ENCODE data around the gene PML.

PML gene

DNA sequence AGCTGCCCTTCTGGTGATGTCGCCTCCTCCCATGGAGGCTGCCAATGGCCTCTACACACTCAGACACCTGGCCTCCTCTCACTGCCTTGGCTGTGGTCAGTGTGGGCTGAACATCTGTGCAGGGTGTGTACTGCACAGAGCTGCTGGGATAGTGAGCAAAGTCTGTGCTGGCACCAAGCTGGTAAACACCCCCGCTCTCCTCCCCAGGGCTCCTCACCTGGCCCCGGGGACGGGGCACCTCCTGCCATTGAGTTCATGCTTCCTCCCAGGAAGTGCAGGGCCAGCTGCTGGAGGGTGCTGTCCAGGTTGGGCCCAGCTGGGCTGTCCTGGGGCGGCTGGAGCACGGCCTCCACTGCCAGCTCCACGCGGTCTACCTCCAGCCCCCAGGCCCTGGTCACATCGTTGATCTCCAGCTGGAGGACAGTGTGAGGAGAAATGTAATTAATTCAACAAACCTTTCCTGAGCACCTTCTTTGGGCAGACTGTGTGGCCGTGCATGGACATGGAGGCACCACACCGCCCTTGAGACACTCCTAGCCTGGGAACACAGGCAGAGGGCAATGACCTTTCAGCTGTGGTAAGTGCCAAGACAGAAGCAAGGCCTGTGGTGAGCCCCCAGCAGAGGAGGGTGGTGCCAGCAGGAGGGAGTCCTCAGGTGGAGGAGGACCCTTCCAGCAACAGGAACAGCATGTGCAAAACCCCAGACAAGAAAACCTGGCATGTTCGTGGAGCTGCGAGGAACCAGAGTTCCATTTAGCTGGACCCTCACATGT is 9.2 kb upstream of the PML start:
- DNase-seq (ENCODE audit: low read depth in 2 of 2), result no peak

DNA sequence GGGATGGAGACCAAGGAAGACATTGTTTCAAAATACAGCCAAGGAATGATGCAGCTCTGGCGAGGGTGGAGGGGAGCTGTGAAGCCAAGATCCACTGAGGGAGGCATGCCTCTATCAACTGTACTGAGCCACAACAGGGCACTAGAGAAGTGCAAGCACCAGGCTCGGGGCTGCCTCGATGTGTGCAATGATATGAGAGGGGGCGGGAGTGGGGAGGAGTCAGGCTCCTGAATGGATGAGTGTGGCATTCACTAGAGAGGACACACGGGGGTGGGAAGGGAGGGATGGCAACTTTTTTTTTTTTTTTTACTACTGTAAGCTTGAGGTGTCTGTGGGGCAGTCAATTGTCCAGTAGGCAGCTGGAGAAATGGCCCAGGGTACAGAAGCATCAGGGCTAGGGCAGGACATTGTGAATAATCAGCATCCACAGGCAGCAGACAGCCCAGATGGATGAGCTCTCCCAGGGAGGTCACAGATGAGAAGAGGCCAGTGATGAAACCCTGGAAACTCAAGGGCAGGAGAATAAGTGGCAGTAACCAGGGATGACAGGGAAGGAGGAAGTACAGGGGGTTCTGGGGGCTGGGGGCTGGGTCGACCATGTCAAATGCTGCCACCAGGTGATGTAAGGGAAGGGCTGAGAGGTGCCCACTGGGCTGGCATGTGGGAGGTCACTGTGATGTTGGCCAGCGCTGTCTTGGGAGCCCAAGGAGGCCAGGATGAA is 8.3 kb upstream of the PML start:
- DNase-seq (ENCODE audit: low read depth in 2 of 2), result no peak

DNA sequence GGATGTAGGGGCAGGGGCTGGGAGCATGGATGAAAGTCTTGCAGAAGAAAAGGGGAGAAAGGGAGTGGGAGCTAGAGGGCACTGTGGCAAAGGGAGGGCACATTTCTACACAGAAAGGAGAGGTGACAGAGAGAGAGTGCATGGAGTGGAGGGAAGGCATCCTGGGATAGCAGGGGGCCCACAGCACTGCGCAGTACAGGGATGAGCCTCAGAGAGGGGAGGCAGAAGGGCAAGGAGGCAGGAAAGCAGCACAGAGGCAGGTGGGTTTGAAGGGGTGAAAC is 7.8 kb upstream of the PML start:
- no peak for DNase-seq (ENCODE audit: low read depth in 2 of 2)

DNA sequence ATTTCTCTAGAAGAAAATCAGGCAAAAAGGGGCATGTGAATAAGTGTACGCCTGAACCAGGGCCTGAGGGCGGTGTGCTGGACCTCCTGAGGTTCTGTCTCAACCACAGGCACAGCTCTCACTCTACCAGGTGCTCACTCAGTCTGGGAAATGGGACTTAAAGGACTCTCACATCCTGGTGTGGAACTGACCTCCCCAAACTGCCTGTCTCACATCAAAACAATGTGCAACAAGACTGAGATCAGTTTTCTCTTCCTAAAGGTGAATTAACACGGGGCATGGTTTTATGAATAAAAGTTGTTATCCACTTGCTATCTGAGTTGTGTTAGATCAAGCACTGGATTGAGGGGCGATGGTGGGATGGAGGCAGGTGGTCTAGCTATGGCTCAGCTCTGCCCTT is 7.3 kb upstream of the PML start:
- no peak for DNase-seq (ENCODE audit: low read depth in 2 of 2)

DNA sequence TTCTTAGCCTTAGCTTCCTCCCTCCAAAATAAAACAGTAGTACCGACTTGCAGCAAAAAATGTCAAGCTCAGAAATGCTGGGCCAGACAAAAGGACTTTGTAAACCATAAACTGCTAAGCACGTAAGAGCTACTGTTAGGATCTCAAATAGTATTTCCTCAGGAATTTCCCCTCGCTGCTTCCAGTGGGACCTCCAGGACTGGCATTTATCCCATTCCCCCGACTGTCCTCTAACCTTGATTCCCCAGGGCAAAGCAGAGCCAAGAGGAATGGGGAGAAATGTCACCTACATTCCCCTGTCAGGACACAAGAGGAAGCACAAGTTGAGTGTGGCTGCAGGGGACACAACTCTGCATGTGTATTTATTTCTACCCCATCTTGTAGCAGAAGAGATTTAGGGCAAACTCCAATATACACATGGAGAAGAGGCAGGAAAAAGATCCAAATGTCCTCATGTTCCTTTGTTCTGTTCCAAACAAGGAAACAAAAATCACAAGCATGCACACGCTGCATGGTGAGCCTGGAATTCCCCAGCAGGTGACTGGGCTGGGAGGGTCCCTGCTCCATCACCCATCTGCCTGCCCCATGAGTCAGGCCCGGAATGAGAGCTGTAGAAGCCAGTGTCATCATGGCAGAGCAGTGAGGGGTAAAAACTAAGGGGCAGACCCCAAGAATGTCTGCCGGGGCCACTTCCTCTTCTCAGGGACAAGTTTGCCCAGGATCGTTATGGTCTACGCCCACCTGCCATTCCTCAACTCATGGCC is 6.7 kb upstream of the PML start:
- no peak for DNase-seq (ENCODE audit: low read depth in 2 of 2)

DNA sequence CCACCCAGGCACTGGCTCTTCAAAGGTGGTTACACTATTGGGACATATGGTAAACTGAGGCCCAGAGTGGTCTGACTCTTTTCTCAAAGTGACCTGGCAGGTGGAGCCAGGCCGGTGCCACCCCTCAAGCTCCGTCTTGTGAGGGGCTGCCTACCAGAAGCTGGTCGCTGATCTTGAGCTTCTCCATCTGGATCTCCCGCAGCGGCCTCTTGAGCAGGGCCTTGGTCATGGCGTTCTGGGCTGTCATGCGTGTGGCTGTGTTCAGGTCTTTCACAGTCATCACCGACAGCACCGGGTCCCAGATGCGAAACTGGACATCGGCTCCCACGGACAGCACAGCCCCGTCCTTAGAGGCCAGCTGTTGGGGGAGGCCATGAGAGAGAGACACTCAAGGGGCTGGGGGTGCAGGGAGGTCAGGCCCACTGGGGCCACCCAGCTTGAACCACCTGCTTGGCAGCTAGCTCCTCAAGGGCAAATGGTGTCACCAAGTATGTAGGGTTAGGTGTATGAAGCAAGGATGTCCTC is 6.0 kb upstream of the PML start:
- DNase-seq (ENCODE audit: low read depth in 2 of 2), result no peak

DNA sequence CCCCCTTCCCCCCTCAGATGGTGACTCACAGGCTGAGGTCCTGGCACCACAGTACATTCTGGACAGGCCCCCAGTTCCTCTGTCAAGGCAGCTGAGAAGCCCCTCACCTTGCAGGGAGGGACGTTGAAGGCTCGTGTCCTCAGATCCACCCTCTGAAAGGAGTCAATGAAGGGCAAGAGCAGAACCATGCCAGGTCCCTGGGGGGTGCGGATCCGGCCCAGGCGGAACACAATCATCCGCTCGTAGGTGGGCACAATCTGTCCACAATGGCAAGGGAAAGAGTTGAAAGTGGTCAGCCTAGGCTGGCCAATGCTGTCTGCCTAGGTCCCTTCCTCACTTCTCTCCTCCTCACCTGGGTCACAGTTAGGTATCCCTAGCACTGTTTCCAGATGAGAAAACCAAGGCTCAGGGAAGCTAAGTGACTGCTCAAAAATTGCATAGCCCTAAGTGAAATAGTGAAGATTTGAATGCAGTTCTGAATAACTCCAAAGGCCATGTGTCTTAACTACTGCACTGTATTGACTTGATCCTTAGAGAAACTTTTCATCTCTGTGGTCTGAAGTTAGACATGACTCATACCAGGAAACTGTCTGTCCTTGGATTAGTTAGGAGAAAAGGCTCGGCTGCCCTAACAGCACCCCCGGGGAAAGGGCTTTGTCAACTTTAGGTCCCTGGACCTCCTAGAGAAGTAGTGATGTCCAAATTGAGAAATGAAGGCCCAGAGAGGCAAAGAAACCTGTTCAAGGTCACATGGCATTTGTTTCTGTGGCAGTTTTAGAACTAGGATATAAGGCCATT is 5.3 kb upstream of the PML start:
- no peak for DNase-seq (ENCODE audit: low read depth in 2 of 2)

DNA sequence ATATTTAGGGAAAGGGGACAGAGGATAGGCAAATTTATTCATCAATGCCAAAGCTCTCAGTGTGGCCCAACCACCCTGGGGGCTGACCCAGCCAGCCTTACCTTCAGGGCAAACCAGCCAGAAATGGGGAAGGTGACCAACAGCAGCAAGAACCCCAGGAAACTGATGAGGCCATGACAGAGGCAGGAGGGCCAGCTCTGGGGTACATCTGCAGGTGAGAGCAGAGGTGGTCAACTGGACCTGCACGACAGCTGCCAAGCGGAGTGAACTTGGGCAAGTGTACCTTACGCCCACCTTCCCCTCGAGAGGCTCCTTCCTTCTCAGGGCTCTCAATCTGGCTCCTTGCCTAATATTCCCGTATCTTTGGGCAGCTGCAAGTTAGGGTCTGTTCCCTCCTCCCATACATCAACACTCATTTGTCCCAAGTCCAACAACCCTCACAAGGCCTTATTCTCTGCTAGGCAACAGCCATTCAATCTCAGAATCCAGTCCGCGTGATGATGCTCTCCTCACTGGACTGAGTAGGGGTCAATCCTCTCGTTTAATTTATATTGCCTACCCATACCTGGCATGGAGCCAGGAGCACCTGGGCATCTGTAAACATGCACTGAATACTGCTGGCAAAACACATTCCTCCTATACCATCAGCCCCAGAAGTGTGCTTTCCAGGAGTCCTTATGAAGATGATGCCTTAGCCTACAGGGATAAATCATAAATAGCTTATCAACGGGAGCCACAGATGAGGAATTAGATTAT is 4.1 kb upstream of the PML start:
- DNase-seq (ENCODE audit: low read depth in 2 of 2), result no peak

DNA sequence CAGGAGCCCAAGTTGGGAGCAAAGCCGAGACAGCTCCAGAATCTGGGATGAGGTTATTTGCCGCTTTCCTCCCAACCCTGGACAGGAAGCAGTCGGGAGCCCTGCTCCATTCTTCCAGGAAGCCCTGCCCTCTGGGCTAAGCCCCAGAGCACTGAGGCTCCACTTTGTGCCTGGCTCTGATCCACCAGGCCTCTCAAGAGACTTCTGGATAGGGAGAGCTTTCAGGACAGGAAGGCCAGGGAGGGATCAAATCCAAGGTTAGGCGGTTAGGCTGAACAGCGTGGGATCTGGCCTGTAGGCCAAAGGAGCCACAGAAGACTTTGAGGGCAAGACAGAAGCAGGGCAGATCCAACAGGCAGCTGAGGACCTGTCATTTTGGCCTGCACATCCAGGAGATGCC is 3.3 kb upstream of the PML start:
- DNase-seq (ENCODE audit: low read depth in 2 of 2), result no peak

DNA sequence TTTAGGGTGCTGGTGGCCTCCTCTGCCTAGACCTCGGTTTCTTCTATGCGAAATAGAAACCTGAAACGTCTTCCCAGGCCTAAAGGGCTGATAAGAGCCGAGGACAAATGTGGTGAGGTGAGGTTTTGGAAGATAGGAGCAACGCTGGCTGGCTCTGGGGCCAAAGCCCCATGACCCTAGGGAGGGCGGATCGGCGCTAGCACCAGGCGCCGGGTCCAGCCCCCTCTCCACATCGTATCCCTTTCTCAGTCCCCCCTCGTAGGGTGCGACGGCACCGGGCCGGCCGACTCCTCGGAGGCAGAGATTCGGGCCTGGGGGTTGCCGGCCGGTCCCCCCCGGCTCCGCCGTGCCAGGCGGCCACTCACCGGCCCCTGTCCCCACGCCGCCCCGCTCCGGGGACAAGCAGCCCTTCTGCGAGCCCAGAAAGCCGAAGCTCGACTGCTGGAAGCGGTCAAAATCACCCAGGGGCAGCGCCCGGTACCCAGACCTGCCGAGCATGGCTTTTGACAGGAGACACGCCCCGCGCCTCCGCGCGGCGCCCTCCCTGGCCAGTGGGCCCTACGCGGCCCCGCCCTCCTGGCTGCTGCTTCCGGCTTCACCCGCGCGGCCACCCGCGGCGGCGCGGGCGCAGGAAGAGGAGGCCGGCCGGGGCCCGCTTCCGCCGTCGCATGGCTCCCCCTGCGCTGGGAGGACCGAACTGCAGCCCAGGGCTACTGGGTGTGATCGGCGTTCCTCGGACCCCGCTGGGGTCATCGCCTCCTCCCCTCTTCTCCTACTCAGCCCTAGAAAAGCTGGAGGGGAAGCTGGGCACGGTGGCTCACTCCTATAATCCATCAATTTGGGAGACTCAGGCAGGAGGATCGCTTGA is 2.6 kb upstream of the PML start, which contains the start of gene STOML1:
TSS of gene STOML1 (minus strand) at position 570 of the 868 bp plus-strand sequence. CDS start at position 498, 72 bp downstream.
- DNase-seq (ENCODE audit: low read depth in 2 of 2), result peak; percentile 95 to 96

DNA sequence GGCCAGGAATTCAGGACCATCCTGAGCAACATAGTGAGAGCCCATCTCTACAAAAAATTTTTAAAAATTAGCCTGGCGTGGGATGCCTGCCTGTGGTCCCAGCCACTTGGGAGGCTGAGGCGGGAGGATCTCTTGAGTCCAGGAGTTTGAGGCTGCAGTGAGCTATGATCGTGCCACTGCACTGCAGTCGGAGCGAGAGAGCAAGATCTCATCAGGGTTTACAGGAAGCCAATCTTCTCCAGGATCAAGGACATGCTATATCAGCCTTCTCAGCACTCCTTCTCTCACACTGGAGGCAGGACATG is 2.0 kb upstream of the PML start:
- DNase-seq (ENCODE audit: low read depth in 2 of 2), result no peak

DNA sequence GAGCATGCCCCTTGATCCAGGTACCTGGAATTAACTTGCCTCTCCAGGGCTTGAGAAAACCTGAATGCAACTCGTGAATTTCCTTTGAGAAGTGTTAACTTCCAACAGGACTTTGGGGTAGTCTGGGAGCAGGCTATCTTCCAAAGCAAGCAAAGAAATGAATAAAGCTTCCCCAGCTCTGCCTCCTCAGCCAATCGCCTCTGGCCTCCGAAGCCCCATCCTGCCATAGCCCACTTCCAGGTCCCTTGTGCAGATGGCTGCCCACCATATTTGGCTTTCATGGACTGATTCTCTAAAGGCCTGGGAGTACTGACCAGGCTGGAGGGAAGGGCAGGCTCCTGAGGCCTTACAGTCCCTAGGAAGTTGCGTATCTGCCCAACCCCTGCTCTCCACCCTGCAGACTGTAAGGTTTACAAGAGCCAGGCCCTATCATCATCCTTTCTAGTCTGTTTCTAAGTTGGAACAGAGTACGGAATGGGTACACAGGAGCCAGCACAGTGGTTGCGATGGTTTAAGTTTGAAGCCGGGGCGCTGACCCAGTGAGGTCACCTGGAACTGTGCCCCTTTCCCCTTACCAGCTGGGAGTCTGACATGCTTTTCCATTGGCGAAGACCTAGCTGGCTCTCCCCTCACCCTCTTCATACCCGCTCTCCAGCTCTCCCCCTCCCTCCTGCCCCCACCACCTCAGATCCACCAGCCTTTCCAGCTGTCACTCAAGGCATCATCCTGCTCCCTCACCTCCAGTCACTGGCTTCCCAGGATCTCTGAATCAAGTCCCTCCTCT is 1.1 kb upstream of the PML start:
- DNase-seq (ENCODE audit: low read depth in 2 of 2), result no peak

DNA sequence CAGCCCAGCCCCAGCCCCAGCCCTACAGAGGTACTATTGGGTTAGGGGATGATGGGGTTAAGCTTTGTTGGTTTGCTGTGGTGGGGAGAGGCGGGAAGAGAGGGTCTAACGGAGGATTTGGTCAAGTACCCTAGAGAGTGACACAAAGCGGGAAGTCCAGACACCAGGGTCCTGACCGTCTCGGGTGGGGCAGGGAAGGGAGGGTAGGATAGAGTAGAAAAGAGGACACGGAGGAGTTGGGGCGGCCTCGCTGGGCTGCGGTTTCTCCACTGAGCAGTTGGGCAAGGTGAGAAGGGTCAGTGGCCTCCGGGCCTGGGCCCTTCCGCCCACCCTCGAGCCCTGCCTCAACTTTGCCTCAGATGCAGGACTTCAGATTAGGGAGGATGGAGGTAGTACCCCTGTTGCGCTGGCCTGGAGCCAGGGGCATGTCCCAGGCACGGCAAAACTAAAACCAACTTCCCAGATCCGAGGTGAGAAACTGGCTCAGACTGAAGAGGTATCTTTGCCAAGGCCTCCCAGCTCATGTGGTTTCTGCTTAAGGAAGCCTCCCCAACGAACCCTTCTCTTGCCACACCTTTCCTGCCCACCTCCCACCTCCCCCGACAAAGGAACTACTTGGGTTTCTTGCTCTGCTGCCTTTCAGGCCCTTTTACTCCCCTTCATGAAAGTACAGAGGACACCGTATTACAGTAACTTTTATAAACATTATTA is 551 bp downstream of the PML start:
- no peak for DNase-seq (ENCODE audit: low read depth in 2 of 2)

DNA sequence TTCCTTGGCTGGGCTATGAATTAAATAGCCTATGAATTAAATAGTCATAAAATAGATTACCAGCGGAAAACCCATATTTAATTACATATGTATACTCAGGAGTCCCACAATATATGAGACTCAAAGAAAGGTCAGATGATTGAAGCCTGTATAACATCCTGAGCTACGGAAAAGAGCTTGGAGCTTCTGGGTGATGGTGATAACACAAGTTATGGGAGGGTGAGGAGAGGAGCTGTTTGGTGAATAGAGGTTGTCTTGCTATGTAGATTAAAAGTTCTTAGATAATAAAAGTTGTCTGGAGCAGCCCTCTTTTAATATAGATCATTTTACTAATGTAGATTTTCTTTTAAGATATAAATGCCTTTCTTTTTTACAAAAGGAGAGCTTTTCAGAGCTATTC is 1.8 kb downstream of the PML start:
- no peak for DNase-seq (ENCODE audit: low read depth in 2 of 2)

DNA sequence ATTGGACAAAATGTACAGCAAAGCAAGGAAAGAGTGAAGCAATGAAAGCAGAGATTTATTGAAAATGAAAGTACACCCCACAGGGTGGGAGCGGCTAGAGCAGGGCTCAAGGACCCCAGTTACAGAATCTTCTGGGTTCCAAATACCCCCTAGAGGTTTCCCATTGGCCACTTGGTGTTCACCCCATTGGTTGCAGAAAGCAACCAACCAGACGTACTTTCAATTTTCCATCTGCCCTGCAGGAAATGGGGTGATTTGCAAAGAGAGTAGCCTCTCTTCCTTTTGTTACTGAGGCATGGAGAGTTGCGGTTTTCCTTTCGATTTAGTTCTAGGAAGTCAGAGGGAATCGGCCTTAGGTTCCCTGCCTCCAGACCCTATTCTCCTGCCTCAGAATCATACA is 2.4 kb downstream of the PML start:
- DNase-seq (ENCODE audit: low read depth in 2 of 2), result no peak

DNA sequence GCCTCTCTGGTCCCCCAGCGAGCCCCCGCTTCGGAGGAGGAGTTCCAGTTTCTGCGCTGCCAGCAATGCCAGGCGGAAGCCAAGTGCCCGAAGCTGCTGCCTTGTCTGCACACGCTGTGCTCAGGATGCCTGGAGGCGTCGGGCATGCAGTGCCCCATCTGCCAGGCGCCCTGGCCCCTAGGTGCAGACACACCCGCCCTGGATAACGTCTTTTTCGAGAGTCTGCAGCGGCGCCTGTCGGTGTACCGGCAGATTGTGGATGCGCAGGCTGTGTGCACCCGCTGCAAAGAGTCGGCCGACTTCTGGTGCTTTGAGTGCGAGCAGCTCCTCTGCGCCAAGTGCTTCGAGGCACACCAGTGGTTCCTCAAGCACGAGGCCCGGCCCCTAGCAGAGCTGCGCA is 3.5 kb downstream of the PML start:
- DNase-seq (ENCODE audit: low read depth in 2 of 2), result no peak

DNA sequence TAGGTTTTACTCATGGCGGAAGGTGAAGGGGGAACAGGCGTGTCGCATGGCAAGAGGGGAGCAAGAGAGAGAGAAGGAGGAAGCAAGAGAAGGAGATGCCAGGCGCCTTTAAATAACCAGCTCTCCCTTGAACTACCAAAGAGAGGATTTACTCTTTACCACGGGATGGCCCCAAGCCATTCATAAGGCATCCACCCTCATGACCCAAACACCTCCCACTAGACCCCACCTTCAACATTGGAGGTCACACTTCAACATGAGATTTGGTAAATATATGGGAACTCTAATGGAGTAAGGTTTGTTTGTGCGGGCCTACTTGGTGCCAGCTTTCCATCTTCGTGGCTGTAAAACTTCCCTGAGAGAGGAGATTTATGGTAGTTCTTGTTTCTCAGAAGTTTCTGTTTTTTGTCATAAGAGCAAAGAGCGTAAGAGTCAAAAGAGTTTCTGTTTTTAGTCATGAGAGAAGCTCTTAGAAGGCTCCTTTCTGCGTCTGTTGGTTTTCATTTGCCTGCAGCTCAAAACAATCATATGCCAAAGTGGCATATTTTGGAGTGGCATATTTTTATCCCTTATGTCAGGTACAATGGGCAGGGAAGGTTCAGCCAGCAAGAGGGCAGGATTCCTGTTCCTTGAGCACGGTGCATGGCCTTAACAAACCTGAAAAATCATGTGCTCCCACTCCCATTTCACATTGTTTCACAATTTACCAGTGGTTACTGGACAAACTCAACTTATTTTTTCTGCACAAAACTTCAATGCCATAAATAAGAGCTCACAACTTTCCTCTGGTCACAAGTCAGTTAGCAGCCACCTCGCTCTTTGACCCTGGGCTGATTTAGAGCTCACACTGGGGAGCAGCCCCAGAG is 12.5 kb downstream of the PML start:
- DNase-seq (ENCODE audit: low read depth in 2 of 2), result no peak

DNA sequence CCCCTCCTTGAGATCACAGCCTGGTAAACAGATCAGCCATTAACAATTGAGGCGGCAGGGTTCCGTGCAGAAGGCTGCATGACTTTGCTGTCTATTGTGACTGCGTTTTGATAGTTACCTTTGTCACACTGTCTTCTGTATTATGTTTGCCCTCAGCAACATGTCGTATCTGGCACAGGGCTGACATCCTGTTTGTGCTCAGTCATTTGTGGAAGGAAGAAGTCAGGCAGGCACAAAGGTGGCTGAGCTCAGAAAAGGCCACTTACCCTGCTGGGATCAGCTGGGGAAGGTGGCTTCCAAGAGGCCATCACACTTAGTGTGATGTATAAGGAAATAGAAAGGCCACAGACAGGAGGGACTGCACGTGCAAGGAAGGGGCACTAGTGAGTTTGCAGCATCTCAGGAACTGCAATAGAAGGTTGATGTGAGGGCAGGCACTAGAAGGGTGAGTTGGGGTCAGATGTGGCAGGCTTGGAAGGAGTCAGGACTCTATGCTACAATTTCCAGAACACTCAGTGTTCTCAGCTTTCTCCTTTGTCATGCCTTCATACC is 13.4 kb downstream of the PML start:
- no peak for DNase-seq (ENCODE audit: low read depth in 2 of 2)
